ENCODE results near the gene ZNF827. TPM values are rescaled to one million over a fixed set of nuclear protein-coding genes. Genes with fewer than 3 reads are reported as not detected.

The ZNF827 gene
- total and polyA plus RNA-seq, 2 of the 13 experiments (the other 11 are each of a cell fraction or from before 2014, with no cell fraction given) = 2.8 TPM

- TF ChIP-seq SOX13 (IDR thresholded peaks at IDR 0.05) (no peak), SOX13 (CRISPR knock-in tag; conservative IDR thresholded peaks at IDR 0.05 in 1 of 2, IDR thresholded peaks at IDR 0.05 in 1 of 2) (0 out of 4 replicates have a peak, but pooled peaks of 1 of the 2 experiments have one; percentile 6), ARID3A (IDR thresholded peaks at IDR 0.05; ENCODE audit: low read depth, low read length) (peak; percentile 57), TCF7 (IDR thresholded peaks at IDR 0.05; ENCODE audit: low read depth) (no peak), RXRB (CRISPR knock-in tag; IDR thresholded peaks at IDR 0.05; ENCODE audit: borderline replicate concordance) (peak; percentile 32; the same call in 1 of the 2 replicates)
- TF ChIP-seq, protein P1, sequence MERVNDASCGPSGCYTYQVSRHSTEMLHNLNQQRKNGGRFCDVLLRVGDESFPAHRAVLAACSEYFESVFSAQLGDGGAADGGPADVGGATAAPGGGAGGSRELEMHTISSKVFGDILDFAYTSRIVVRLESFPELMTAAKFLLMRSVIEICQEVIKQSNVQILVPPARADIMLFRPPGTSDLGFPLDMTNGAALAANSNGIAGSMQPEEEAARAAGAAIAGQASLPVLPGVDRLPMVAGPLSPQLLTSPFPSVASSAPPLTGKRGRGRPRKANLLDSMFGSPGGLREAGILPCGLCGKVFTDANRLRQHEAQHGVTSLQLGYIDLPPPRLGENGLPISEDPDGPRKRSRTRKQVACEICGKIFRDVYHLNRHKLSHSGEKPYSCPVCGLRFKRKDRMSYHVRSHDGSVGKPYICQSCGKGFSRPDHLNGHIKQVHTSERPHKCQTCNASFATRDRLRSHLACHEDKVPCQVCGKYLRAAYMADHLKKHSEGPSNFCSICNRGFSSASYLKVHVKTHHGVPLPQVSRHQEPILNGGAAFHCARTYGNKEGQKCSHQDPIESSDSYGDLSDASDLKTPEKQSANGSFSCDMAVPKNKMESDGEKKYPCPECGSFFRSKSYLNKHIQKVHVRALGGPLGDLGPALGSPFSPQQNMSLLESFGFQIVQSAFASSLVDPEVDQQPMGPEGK (CRISPR knock-in tag; IDR thresholded peaks at IDR 0.05) = peak; percentile 84
Observed at GRCh38 chr4:145805490-145805889, 133.1 kb downstream of the ZNF827 start (continued).

GRCh38 chr4:145804116-145804515 is 134.5 kb downstream of the ZNF827 start:
- POLR2A ChIA-PET = no interaction called here
- intact Hi-C loops (cut with micrococcal nuclease; ENCODE audit: unreplicated experiment) (no loop called here), in situ Hi-C loops (cut with HindIII; ENCODE audit: extremely low pct_ligation_motif_present, low pct_unique_long_range_greater_than_20kb) (no loop called here)
- no peak overlapping the region for H3K4me3 ChIP-seq (replicated peaks in 1 of 3; ENCODE audit: insufficient read depth in 1 of 3, low read depth in 2 of 3, low read length in 3 of 3)
- no peak overlapping the region for H3K4me2 ChIP-seq (ENCODE audit: low read depth, low read length)
- WGBS (ENCODE audit: low lambda C conversion rate) = 89% methylated on average over 2 of the region's 2 CpGs
- peaks cover under 1% of the 10 kb centered on the region; the same call in 1 of the 2 replicates for H3K9me3 ChIP-seq (ENCODE audit: low read length)
- H2AFZ ChIP-seq (ENCODE audit: low read length) = no peak overlapping the region
- no TSS peak for BruUV-seq (replicated peaks)
- ATAC-seq (peak; percentile 66), FAIRE-seq (peak; percentile 37), DNase-seq (ENCODE audit: low spot score) (peak; percentile 54)
- no peak overlapping the region for H3K27ac ChIP-seq (ENCODE audit: extremely low read length, insufficient read depth, low read length)
- H3K4me1 ChIP-seq (ENCODE audit: insufficient read depth, low read length) = peaks cover 49% of the 10 kb centered on the region
- no peaks in the 10 kb centered on the region for H3K36me3 ChIP-seq (replicated peaks in 1 of 2; ENCODE audit: control insufficient read depth in 1 of 2, insufficient read depth in 2 of 2, low read length in 2 of 2)
- H3K9ac ChIP-seq (ENCODE audit: insufficient read depth, low read depth, low read length) = no peak overlapping the region
- no peaks in the 10 kb centered on the region for H3K27me3 ChIP-seq (ENCODE audit: control insufficient read depth in 1 of 2, insufficient read depth in 2 of 2, low read length in 2 of 2)
- CTCF ChIA-PET (ENCODE audit: low intra/inter-chr PET ratio, low total read pairs) = no interaction called here
- no peaks in the 10 kb centered on the region for H3K79me2 ChIP-seq (ENCODE audit: insufficient read depth, low read length)
- H4K20me1 ChIP-seq (ENCODE audit: insufficient read depth, low read length) = no peaks in the 10 kb centered on the region
- TF ChIP-seq, protein P2, sequence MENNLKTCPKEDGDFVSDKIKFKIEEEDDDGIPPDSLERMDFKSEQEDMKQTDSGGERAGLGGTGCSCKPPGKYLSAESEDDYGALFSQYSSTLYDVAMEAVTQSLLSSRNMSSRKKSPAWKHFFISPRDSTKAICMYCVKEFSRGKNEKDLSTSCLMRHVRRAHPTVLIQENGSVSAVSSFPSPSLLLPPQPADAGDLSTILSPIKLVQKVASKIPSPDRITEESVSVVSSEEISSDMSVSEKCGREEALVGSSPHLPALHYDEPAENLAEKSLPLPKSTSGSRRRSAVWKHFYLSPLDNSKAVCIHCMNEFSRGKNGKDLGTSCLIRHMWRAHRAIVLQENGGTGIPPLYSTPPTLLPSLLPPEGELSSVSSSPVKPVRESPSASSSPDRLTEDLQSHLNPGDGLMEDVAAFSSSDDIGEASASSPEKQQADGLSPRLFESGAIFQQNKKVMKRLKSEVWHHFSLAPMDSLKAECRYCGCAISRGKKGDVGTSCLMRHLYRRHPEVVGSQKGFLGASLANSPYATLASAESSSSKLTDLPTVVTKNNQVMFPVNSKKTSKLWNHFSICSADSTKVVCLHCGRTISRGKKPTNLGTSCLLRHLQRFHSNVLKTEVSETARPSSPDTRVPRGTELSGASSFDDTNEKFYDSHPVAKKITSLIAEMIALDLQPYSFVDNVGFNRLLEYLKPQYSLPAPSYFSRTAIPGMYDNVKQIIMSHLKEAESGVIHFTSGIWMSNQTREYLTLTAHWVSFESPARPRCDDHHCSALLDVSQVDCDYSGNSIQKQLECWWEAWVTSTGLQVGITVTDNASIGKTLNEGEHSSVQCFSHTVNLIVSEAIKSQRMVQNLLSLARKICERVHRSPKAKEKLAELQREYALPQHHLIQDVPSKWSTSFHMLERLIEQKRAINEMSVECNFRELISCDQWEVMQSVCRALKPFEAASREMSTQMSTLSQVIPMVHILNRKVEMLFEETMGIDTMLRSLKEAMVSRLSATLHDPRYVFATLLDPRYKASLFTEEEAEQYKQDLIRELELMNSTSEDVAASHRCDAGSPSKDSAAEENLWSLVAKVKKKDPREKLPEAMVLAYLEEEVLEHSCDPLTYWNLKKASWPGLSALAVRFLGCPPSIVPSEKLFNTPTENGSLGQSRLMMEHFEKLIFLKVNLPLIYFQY (CRISPR knock-in tag; IDR thresholded peaks at IDR 0.05; ENCODE audit: borderline replicate concordance) = no peak
- TF ChIP-seq ERF (CRISPR knock-in tag; IDR thresholded peaks at IDR 0.05) (no peak), GATAD1 (CRISPR knock-in tag; IDR thresholded peaks at IDR 0.05) (no peak), CEBPB (IDR thresholded peaks at IDR 0.05; ENCODE audit: borderline replicate concordance, low read depth, low read length) (peak; percentile 24; the same call in 1 of the 2 replicates), GTF2F1 (IDR thresholded peaks at IDR 0.05; ENCODE audit: low read length) (no peak)

Data from HepG2 (cell line).